GM12878 (cell line): ENCODE results near the gene GINS2. TPM values are rescaled to one million over a fixed set of nuclear protein-coding genes. Genes with fewer than 3 reads are reported as not detected.

ENCODE experiments used
- ATAC-seq: fragments of 200-7000 bp; cut with Tn5 transposase; 3 replicates; pipeline ENCODE4 v1.9.1; 2020; ENCODE audit warnings: mild to moderate bottlenecking, moderate library complexity
- BruUV-seq: library from RNA; stranded (reverse); fragments of 400-500 nt; replicated peaks from 2 replicates; lab custom pipeline; 2021; lab: Mats Ljungman, UMichigan
- CTCF ChIA-PET: fragments of 300-600 bp; sonication (Branson Sonifier 250); formaldehyde crosslinking; extraction: SDS; loops from one replicate; lab custom pipeline; 2021; ENCODE audit warnings: inconsistent platforms; lab: Yijun Ruan, JAX
- POLR2A ChIA-PET: fragments of 350-600 bp; formaldehyde crosslinking; extraction: SDS; loops from one replicate; lab custom pipeline; 2021; ENCODE audit warnings: inconsistent platforms; lab: Charles Lee
- RAD21 ChIA-PET: fragments of 300-600 bp; sonication (Branson Sonifier 250); formaldehyde crosslinking; loops from one replicate; lab custom pipeline; 2023; ENCODE audit warnings: antibody characterized with exemption; ENCODE audit not compliant: unreplicated experiment; lab: Charles Lee
- SMC1A ChIA-PET: fragments of 300-600 bp; sonication (Branson Sonifier 250); formaldehyde crosslinking; loops from one replicate; lab custom pipeline; 2023; ENCODE audit not compliant: unreplicated experiment, uncharacterized antibody; lab: Charles Lee
- DNase-seq: peaks from one replicate; pipeline ENCODE4 v3.0.0-alpha.2; 2011; ENCODE audit warnings: low read depth, low spot score
- FAIRE-seq: peaks from 3 replicates; lab custom pipeline; 2011; peaks lifted over from hg19 to GRCh38; lab: Jason Lieb, UNC
- H2AFZ ChIP-seq: 2 replicates; pipeline ENCODE4 v1.6.0; 2011; ENCODE audit warnings: low read depth, low read length, control low read depth; ENCODE audit not compliant: control insufficient read depth
- H3K27ac ChIP-seq: 2 replicates; pipeline ENCODE4 v1.5.1; 2011; ENCODE audit warnings: control low read depth; ENCODE audit not compliant: control insufficient read depth, insufficient read depth
- H3K27me3 ChIP-seq, 2 experiments: replicated peaks in 1 of 2; 2 replicates each; pipeline versions ENCODE4 v1.6.0 to v1.6.1; 2011; ENCODE audit warnings: low read length in 1 of 2; ENCODE audit not compliant: control insufficient read depth in 2 of 2, insufficient read depth in 2 of 2
- H3K36me3 ChIP-seq, 2 experiments: 2 replicates each; pipeline ENCODE4 v1.5.1; 2011; ENCODE audit warnings: low read length in 1 of 2; ENCODE audit not compliant: control insufficient read depth in 2 of 2, insufficient read depth in 2 of 2
- H3K4me1 ChIP-seq: 2 replicates; pipeline ENCODE4 v1.6.1; 2011; ENCODE audit warnings: mild to moderate bottlenecking, low read length, moderate library complexity, mixed read lengths; ENCODE audit not compliant: control insufficient read depth, insufficient read depth
- H3K4me2 ChIP-seq: 2 replicates; pipeline ENCODE4 v1.6.0; 2011; ENCODE audit warnings: control low read depth; ENCODE audit not compliant: control insufficient read depth, insufficient read depth
- H3K4me3 ChIP-seq: fragments of 200-600 bp; sonication (generic); 2 replicates; pipeline ENCODE4 v1.5.1; 2016
- H3K79me2 ChIP-seq: 2 replicates; pipeline ENCODE4 v1.6.0; 2011; ENCODE audit warnings: low read length; ENCODE audit not compliant: control insufficient read depth, insufficient read depth
- H3K9ac ChIP-seq: 2 replicates; pipeline ENCODE4 v1.8.0; 2011; ENCODE audit warnings: low read length, control low read depth, mixed read lengths; ENCODE audit not compliant: control insufficient read depth, insufficient read depth
- H3K9me3 ChIP-seq: replicated peaks from 3 replicates; pipeline ENCODE4 v1.5.1; 2011; ENCODE audit warnings: mild to moderate bottlenecking, low read length; ENCODE audit not compliant: control insufficient read depth, insufficient read depth
- H4K20me1 ChIP-seq: 2 replicates; pipeline ENCODE4 v1.6.0; 2011; ENCODE audit not compliant: control insufficient read depth, insufficient read depth
- CREM ChIP-seq: IDR thresholded peaks from 2 replicates; pipeline ENCODE4 v1.6.1; 2014; ENCODE audit warnings: antibody characterized with exemption, low read depth
- JUND ChIP-seq: IDR thresholded peaks from 2 replicates; pipeline ENCODE4 v1.6.1; 2012; ENCODE audit warnings: low read depth, mild to moderate bottlenecking, low read length, improper control_type of control experiment, moderate library complexity
- NR2C1 ChIP-seq: fragments of 450-650 bp; IDR thresholded peaks from 2 replicates; pipeline ENCODE4 v1.6.1; 2017; ENCODE audit warnings: antibody characterized with exemption, mild to moderate bottlenecking, moderate library complexity
- ZBED1 ChIP-seq: IDR thresholded peaks from 2 replicates; pipeline ENCODE4 v1.6.1; 2016; ENCODE audit warnings: borderline replicate concordance
- ZNF274 ChIP-seq: IDR thresholded peaks from one replicate; pipeline ENCODE4 v1.8.0; 2011; ENCODE audit not compliant: insufficient read length, insufficient read depth
- WGBS: methylation state at CpG from one replicate; pipeline ENCODE4 v1.1.6; 2016; ENCODE audit warnings: low lambda C conversion rate; ENCODE audit not compliant: insufficient replicate concordance, insufficient coverage; ENCODE audit errors: missing lambda C conversion rate; 5-methylcytosine and 5-hydroxymethylcytosine counted together
- in situ Hi-C: fragments of 300-500 bp; cut with MboI; formaldehyde crosslinking; loops from 9 replicates; pipeline ENCODE4 v1.14.3; 2018; ENCODE audit warnings: mixed read lengths
- intact Hi-C: fragments of 100-400 bp; cut with micrococcal nuclease; formaldehyde crosslinking; loops from one replicate; pipeline ENCODE4 v1.14.2; 2022; ENCODE audit not compliant: unreplicated experiment
- polyA plus RNA-seq, 11 experiments: library from polyadenylated mRNA; depleted of rRNA in 4 of 11; unstranded in 6 of 11; stranded (reverse) in 5 of 11; fragments of >200 nt; fragmentation: Nextera tagmentation in 4 of 11; fragmentation: Illumina TruSeq in 1 of 11; extraction: Ambion mirVana in 4 of 11; extraction: Trizol in 1 of 11; gene quantifications; 1 replicate in 1 of 11; 2 replicates in 10 of 11; pipeline versions ENCODE4 v1.2.1 to v1.2.3, GENCODE V29; 2011 to 2016; ENCODE audit warnings: inconsistent platforms in 2 of 11, missing spikeins in 2 of 11, low read depth in 1 of 11
- total RNA-seq, 4 experiments: library from RNA; depleted of rRNA in 3 of 4; stranded (reverse); fragments of >200 nt in 3 of 4; fragmentation: Illumina TruSeq in 1 of 4; extraction: Trizol in 1 of 4; gene quantifications; 2 replicates each; pipeline versions ENCODE4 v1.2.1 to v1.2.3, GENCODE V29; 2013 to 2021

Gene GINS2
- total and polyA plus RNA-seq, 10 of the 15 experiments (the other 5 are each of a cell fraction or from before 2014, with no cell fraction given): 42.7 to 90.8 (median 57.0) TPM

- H3K36me3 ChIP-seq: peaks cover 32 to 68% of the 10 kb centered on the region in 2 experiments
- BruUV-seq: no TSS peak
- no peaks in the 10 kb centered on the region for H3K9me3 ChIP-seq
- SMC1A ChIA-PET: interaction anchor here (1.5 to 1.8 kb wide), 2 partner anchors 56 to 60 kb away, joined by 4 to 6 read pairs; no protein-coding TSS in a partner anchor
- H3K4me2 ChIP-seq: no peak overlapping the region
- CTCF ChIA-PET: interaction anchor here (0.7 to 4.8 kb wide), 14 partner anchors 9 to 244 kb away, joined by 3 to 29 read pairs (median 4); partner anchors contain the start of gene GINS2
- ATAC-seq: no peak
- H3K27me3 ChIP-seq: no peaks in the 10 kb centered on the region
- no peaks in the 10 kb centered on the region for H4K20me1 ChIP-seq
- FAIRE-seq: no peak
- no peaks in the 10 kb centered on the region for H3K4me1 ChIP-seq
- H3K79me2 ChIP-seq: no peaks in the 10 kb centered on the region
- no peak overlapping the region for H2AFZ ChIP-seq
- RAD21 ChIA-PET: interaction anchor here (0.8 to 1.1 kb wide), 2 partner anchors 58 to 162 kb away, joined by 3 read pairs; no protein-coding TSS in a partner anchor
- no peak for DNase-seq
- in situ Hi-C loops: loop anchor here (5.0 kb wide), 1 partner anchor 58 kb away; no protein-coding TSS in a partner anchor
- no peak overlapping the region for H3K27ac ChIP-seq
- TF ChIP-seq NR2C1 (no peak), JUND (no peak), ZBED1 (no peak), ZNF274 (no peak), CREM (no peak)
- POLR2A ChIA-PET: interaction anchor here (0.6 kb wide), 1 partner anchor 61 kb away, joined by 3 read pairs; no protein-coding TSS in a partner anchor
- WGBS: 90% methylated on average over 8 of the region's 8 CpGs
- intact Hi-C loops: loop anchor here (1.0 to 2.0 kb wide), 2 partner anchors 59 to 99 kb away; no protein-coding TSS in a partner anchor
- no peak overlapping the region for H3K9ac ChIP-seq
- no peak overlapping the region for H3K4me3 ChIP-seq
Observed at GRCh38 chr16:85659336-85659735, 29.4 kb downstream of the GINS2 start.
